ENCODE results near the gene LGALS7B.

DNA sequence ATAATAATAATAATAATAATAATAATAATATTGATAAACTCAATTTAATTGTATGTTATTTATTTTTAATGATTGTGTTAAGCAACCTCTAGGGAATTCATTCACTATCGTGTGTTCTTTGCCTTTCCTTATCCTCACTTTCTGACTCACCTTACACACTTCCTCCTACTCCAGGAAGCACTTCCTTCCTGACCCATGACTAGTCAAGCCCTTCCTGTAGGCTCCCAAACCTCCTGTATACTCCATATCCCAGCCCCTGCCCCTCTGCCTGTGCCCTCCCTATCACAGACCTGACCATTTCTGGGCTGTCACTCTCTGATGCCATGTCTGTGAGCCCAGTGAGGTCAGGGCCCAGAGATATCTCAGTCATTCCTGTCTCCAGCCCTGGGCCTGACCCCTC, 16.2 kb downstream of the LGALS7B start:
- TF ChIP-seq CTCF (conservative IDR thresholded peaks at IDR 0.05; ENCODE audit: low read depth, low read length) (no peak), POLR2A (IDR thresholded peaks at IDR 0.05; ENCODE audit: low read depth, low read length) (no peak), MAZ (IDR thresholded peaks at IDR 0.05; ENCODE audit: borderline replicate concordance, low read depth, low read length) (no peak), CEBPB (IDR thresholded peaks at IDR 0.05; ENCODE audit: low read depth, low read length) (no peak), RAD21 (IDR thresholded peaks at IDR 0.05; ENCODE audit: low read length) (no peak), MAFK (IDR thresholded peaks at IDR 0.05; ENCODE audit: low read depth, low read length) (no peak), MXI1 (IDR thresholded peaks at IDR 0.05; ENCODE audit: borderline replicate concordance, low read depth, low read length) (no peak), FOS (IDR thresholded peaks at IDR 0.05; ENCODE audit: low read depth, low read length) (no peak), SMC3 (IDR thresholded peaks at IDR 0.05; ENCODE audit: low read depth, low read length) (no peak), CHD1 (IDR thresholded peaks at IDR 0.05; ENCODE audit: low read depth, low read length) (no peak), USF2 (IDR thresholded peaks at IDR 0.05; ENCODE audit: low read depth, low read length) (no peak), RFX5 (IDR thresholded peaks at IDR 0.05; ENCODE audit: low read depth, low read length) (no peak), RCOR1 (IDR thresholded peaks at IDR 0.05; ENCODE audit: insufficient replicate concordance, low read length) (no peak), ELK1 (IDR thresholded peaks at IDR 0.05; ENCODE audit: borderline replicate concordance, low read depth, low read length) (no peak)
